Adrenal gland (tissue), 12 donors: ENCODE data around the gene POLR1G. TPM values are rescaled to one million over a fixed set of nuclear protein-coding genes. Genes with fewer than 3 reads are reported as not detected.

ENCODE experiments used
- DNase-seq, 7 donors: peaks; one replicate each; pipeline ENCODE4 v3.0.0-alpha.2; 2019 to 2020
- H3K27ac ChIP-seq, 5 donors: fragments of 200-600 bp; sonication (generic) in 4 of 5; 1 replicate in 3 of 5; 2 replicates in 2 of 5; pipeline versions ENCODE4 v1.5.1 to v1.8.0; 2016 to 2020; ENCODE audit warnings: mild to moderate bottlenecking in 1 of 5
- H3K27me3 ChIP-seq: fragments of 200-600 bp; 2 replicates; pipeline ENCODE4 v1.8.0; 2021
- H3K36me3 ChIP-seq, 2 donors: fragments of 200-600 bp; replicated peaks in 1 of 2; 1 replicate in 1 of 2; 2 replicates in 1 of 2; pipeline versions ENCODE4 v1.5.1 to v1.8.0; 2018 to 2022
- H3K4me1 ChIP-seq, 2 donors: fragments of 200-600 bp; replicated peaks in 1 of 2; 1 replicate in 1 of 2; 2 replicates in 1 of 2; pipeline versions ENCODE4 v1.5.1 to v1.8.0; 2018 to 2021
- H3K4me3 ChIP-seq, 4 donors: fragments of 200-600 bp; sonication (generic) in 3 of 4; one replicate each; pipeline ENCODE4 v1.5.1; 2016 to 2018
- H3K9me3 ChIP-seq, 3 donors: fragments of 200-600 bp; sonication (generic) in 1 of 3; replicated peaks in 1 of 3; 1 replicate in 2 of 3; 2 replicates in 1 of 3; pipeline versions ENCODE4 v1.5.1 to v1.8.0; 2016 to 2021
- POLR2A ChIP-seq, 2 donors: fragments of 450-650 bp; IDR thresholded peaks; one replicate each; pipeline ENCODE4 v1.6.1; 2017; ENCODE audit warnings: antibody characterized with exemption in 2 of 2, mild to moderate bottlenecking in 2 of 2, moderate library complexity in 1 of 2
- whole genome bisulfite sequencing, 4 donors: extraction: QIAGEN DNeasy Blood & Tissue Kit in 2 of 4; methylation state at CpG; one replicate each; pipeline versions ENCODE4 v1.1.5 to v1.1.7; 2013 to 2017; 5-methylcytosine and 5-hydroxymethylcytosine counted together
- intact Hi-C, 2 donors: fragments of 100-400 bp; cut with DNase I; formaldehyde crosslinking; loops; one replicate each; pipeline versions ENCODE4 v1.14.1 to v1.15.0; 2022 to 2023
- polyA plus RNA-seq, 3 donors: library from polyadenylated mRNA; stranded (reverse); fragments of 200-250 nt in 2 of 3; fragments of 350-450 nt in 1 of 3; fragmentation: Illumina TruSeq in 1 of 3; extraction: RNeasy Lipid Tissue Mini Kit (QIAGEN cat#74804) in 1 of 3; gene quantifications; one replicate each; pipeline ENCODE4 v1.2.3, GENCODE V29; 2013 to 2014
- total RNA-seq, 9 donors: library from RNA; depleted of rRNA in 4 of 9; stranded (reverse); fragments of >200 nt in 4 of 9; fragments of 120-200 nt in 1 of 9; fragmentation: NEBNext Ultra II Directional in 1 of 9; extraction: Animal tissue kit (Norgen Biotek cat#: 25700) in 1 of 9; gene quantifications; one replicate each; pipeline versions ENCODE4 v1.1.0 to v1.2.4, GENCODE V29; 2013 to 2023
- TF ChIP-seq, protein P1 (sequence below), 6 experiments: fragments of 450-650 bp in 4 of 6; fragments of 200-600 bp in 2 of 6; sonication (generic) in 1 of 6; IDR thresholded peaks; 1 replicate in 5 of 6; 2 replicates in 1 of 6; pipeline versions ENCODE4 v1.5.1 to v1.8.0; 2016 to 2021; ENCODE audit warnings: antibody characterized with exemption in 6 of 6, mild to moderate bottlenecking in 2 of 6, moderate library complexity in 1 of 6
- donor health status: healthy with polysubstance abuse.
- donor health status: Bipolar disorder and iron deficiency.
- donor health status: DM: yes; HTN: yes; CAD: no.
- donor health status: DM: no; HTN: no; CAD: no.
- donor health status: DM: no; HTN: no; CAD: no.
- donor health status: DM: yes; HTN: yes; CAD: no.

POLR1G gene
- total and polyA plus RNA-seq, 12 donors, result 3.1 to 11.3 (median 6.7) TPM

DNA sequence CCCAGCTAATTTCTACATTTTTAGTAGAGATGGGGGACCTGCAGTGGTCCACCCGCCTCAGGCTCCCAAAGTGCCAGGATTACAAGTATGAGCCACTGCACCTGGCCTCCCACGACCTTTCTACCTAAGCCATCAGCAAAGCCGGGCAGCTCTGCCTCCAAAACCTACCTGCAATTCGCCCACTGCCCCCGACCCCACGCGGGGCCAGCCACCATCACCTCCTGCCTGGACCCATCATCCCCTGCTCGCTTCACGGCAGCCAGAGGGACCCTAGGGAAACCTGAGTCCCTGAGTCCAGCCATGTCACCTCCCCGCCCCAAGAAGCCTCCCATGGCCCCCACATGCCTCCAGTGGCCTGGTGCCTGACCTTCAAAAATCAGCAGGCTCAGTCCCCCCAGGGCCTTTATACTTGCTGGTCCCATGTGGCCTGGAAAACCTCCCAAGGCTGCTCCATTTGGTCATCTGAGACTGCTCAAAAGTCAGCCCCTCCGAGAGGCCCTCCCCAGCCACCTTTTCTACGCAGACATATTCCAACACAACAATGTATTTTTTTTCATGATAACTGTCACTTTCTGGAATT, 48.1 kb upstream of the POLR1G start:
- H3K4me1 ChIP-seq, result no peaks in the 10 kb centered on the region
- intact Hi-C loops, result loop anchor here in 1 of 2 donors (10.0 kb wide), 1 partner anchor 344 kb away; no protein-coding TSS in a partner anchor
- WGBS, 4 donors, result 90 to 95% (median 92%) methylated on average over 10 to 12 of the region's 12 CpGs
- no peak overlapping the region for H3K4me3 ChIP-seq
- no peaks in the 10 kb centered on the region for H3K9me3 ChIP-seq
- H3K27ac ChIP-seq, result no peak overlapping the region
- no peak for TF ChIP-seq POLR2A (IDR thresholded peaks at IDR 0.05)
- TF ChIP-seq, protein P1, sequence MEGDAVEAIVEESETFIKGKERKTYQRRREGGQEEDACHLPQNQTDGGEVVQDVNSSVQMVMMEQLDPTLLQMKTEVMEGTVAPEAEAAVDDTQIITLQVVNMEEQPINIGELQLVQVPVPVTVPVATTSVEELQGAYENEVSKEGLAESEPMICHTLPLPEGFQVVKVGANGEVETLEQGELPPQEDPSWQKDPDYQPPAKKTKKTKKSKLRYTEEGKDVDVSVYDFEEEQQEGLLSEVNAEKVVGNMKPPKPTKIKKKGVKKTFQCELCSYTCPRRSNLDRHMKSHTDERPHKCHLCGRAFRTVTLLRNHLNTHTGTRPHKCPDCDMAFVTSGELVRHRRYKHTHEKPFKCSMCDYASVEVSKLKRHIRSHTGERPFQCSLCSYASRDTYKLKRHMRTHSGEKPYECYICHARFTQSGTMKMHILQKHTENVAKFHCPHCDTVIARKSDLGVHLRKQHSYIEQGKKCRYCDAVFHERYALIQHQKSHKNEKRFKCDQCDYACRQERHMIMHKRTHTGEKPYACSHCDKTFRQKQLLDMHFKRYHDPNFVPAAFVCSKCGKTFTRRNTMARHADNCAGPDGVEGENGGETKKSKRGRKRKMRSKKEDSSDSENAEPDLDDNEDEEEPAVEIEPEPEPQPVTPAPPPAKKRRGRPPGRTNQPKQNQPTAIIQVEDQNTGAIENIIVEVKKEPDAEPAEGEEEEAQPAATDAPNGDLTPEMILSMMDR (IDR thresholded peaks at IDR 0.05), result no peak
- DNase-seq, result no peak
- H3K27me3 ChIP-seq, result no peaks in the 10 kb centered on the region
- H3K36me3 ChIP-seq, result peaks cover 0 to 30% of the 10 kb centered on the region in 2 donors

DNA sequence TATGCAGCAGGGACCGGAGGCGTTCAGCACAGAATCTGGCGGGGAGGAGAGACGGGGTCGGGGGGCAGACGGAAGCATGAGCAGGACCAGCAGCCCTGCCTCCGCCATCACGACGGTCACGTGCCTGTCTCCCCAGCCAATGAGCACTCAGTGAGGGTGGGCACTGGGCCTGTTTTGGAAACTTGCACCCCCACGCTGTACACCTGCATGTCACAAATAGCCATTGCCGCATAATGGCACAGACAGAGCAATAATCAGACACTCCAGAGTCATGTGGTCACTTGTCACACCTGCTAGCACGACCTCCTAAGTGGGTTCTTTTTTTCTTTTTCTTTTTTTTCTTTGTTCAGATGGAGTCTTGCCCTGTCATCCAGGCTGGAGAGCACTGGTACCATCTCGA, 44.8 kb upstream of the POLR1G start:
- Histone ChIP-seq H3K27me3 (no peaks in the 10 kb centered on the region), H3K27ac (no peak overlapping the region), H3K4me3 (no peak overlapping the region), H3K4me1 (no peaks in the 10 kb centered on the region), H3K36me3 (peaks cover 0 to 21% of the 10 kb centered on the region in 2 donors), H3K9me3 (no peaks in the 10 kb centered on the region)
- 94 to 95% (median 94%) methylated on average over 13 to 14 of the region's 14 CpGs for WGBS, 4 donors
- intact Hi-C loops, result no loop called here
- DNase-seq, result no peak
- TF ChIP-seq POLR2A (IDR thresholded peaks at IDR 0.05), result no peak
- TF ChIP-seq, protein P1 (IDR thresholded peaks at IDR 0.05), result no peak

DNA sequence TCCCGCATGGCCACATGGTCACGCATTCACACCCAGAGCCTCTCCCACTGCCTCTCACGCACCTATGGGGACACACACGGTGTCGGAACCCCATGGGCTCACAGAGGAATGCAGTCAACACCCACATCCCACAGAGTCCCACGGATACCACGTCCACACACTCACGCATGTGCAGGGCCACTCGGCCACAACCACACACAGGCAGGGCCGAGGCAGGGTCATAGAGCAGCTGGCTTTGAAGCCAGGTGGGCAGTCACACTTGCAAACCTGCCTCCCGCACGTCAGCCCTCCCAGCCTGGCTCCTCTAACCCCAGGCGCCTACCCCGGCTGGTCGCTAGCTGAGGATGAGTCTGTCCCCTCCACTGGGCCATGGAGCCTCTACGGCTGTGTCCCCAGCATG, 44.2 kb upstream of the POLR1G start:
- 86 to 93% (median 92%) methylated on average over 7 to 16 of the region's 16 CpGs for WGBS, 4 donors
- TF ChIP-seq, protein P1 (IDR thresholded peaks at IDR 0.05), result no peak
- TF ChIP-seq POLR2A (IDR thresholded peaks at IDR 0.05), result no peak
- intact Hi-C loops, result no loop called here
- Histone ChIP-seq H3K27me3 (no peaks in the 10 kb centered on the region), H3K4me3 (no peak overlapping the region), H3K4me1 (no peaks in the 10 kb centered on the region), H3K36me3 (peaks cover 0 to 18% of the 10 kb centered on the region in 2 donors), H3K9me3 (no peaks in the 10 kb centered on the region), H3K27ac (no peak overlapping the region)
- DNase-seq, result no peak

DNA sequence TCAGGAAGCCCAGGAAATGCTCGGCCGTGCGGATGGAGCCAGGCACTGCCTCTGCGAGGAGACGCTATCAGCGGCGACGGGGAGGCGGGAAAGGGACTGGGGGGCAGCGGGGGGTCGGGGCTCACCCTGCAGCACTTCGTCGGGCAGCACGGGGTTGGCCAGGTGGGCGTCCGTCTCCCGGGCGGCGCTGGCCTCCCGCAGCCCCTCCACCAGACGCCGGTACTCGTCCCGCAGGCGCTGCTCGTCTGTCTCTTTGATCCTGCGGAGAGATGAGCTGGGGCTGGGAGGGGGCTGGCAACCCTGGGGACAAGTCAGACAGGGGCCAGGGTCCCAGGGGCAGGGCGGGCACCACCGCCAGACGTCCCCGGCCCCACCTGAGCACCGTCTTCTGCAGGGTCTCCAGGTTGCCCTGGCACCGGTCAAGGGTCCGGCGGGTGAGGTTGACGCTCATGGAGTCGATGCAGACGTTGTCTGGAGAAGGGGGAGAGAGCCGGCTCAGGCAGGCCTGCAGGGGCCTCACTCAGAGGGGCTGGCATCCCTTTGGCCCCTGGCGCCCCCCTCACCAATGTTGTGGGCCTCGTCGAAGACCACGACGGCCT, 42.5 kb upstream of the POLR1G start:
- TF ChIP-seq, protein P1 (IDR thresholded peaks at IDR 0.05), result no peak
- TF ChIP-seq POLR2A (IDR thresholded peaks at IDR 0.05), result no peak
- no peaks in the 10 kb centered on the region for H3K27me3 ChIP-seq
- H3K4me3 ChIP-seq, result no peak overlapping the region
- peaks cover 0 to 18% of the 10 kb centered on the region in 2 donors for H3K36me3 ChIP-seq
- DNase-seq, result no peak
- H3K4me1 ChIP-seq, result no peaks in the 10 kb centered on the region
- no peaks in the 10 kb centered on the region for H3K9me3 ChIP-seq
- 89 to 94% (median 92%) methylated on average over 18 to 44 of the region's 44 CpGs for WGBS, 4 donors
- H3K27ac ChIP-seq, result no peak overlapping the region
- intact Hi-C loops, result no loop called here
